DND-41 (cell line): ENCODE results near the gene SNAP47.

Experiments
- ATAC-seq: fragments of 200-7000 bp; cut with Tn5 transposase; 3 replicates; pipeline ENCODE4 v1.9.1; 2021; ENCODE audit warnings: low read depth; ENCODE audit not compliant: insufficient read depth
- DNase-seq: peaks from one replicate; pipeline ENCODE4 v3.0.0-alpha.2; 2020
- H2AFZ ChIP-seq: 2 replicates; pipeline ENCODE4 v1.6.0; 2012; ENCODE audit warnings: low read depth, low read length
- H3K27ac ChIP-seq: 2 replicates; pipeline ENCODE4 v1.5.1; 2012; ENCODE audit warnings: low read length, inconsistent platforms
- H3K27me3 ChIP-seq: fragments of 200-600 bp; sonication (generic); 2 replicates; pipeline ENCODE4 v1.6.0; 2012; ENCODE audit warnings: low read length, mild to moderate bottlenecking, inconsistent platforms; ENCODE audit not compliant: insufficient read depth, poor library complexity
- H3K36me3 ChIP-seq: 2 replicates; pipeline ENCODE4 v1.5.1; 2012; ENCODE audit warnings: low read length, inconsistent platforms; ENCODE audit not compliant: insufficient read depth
- H3K4me1 ChIP-seq: 2 replicates; pipeline ENCODE4 v1.5.1; 2012; ENCODE audit warnings: mild to moderate bottlenecking, low read length; ENCODE audit not compliant: insufficient read depth
- H3K4me2 ChIP-seq: 2 replicates; pipeline ENCODE4 v1.6.0; 2012; ENCODE audit warnings: mild to moderate bottlenecking, moderate library complexity, low read length, inconsistent platforms; ENCODE audit not compliant: insufficient read depth
- H3K4me3 ChIP-seq, 2 experiments: fragments of 200-600 bp in 1 of 2; shearing (Covaris generic) in 1 of 2; 2 replicates each; pipeline ENCODE4 v1.5.1; 2012 to 2016; ENCODE audit warnings: inconsistent platforms in 2 of 2, low read length in 2 of 2, mild to moderate bottlenecking in 2 of 2, low read depth in 1 of 2, moderate library complexity in 1 of 2
- H3K79me2 ChIP-seq: 2 replicates; pipeline ENCODE4 v1.6.0; 2012; ENCODE audit warnings: low read length, inconsistent platforms; ENCODE audit not compliant: insufficient read depth
- H3K9ac ChIP-seq: 2 replicates; pipeline ENCODE4 v1.6.0; 2012; ENCODE audit warnings: low read depth, mild to moderate bottlenecking, inconsistent platforms, low read length, moderate library complexity
- H3K9me3 ChIP-seq: 2 replicates; pipeline ENCODE4 v1.5.1; 2012; ENCODE audit warnings: low read length, moderate library complexity, mild to moderate bottlenecking, inconsistent platforms; ENCODE audit not compliant: insufficient read depth, severe bottlenecking
- H4K20me1 ChIP-seq: 2 replicates; pipeline ENCODE4 v1.6.0; 2012; ENCODE audit warnings: low read length; ENCODE audit not compliant: insufficient read depth
- CTCF ChIP-seq: IDR thresholded peaks from 2 replicates; pipeline ENCODE4 v1.5.1; 2012; ENCODE audit warnings: borderline replicate concordance, low read length, moderate library complexity, mild to moderate bottlenecking; ENCODE audit not compliant: poor library complexity, severe bottlenecking; ENCODE audit errors: extremely low read depth
- EZH2 ChIP-seq: IDR thresholded peaks from 3 replicates; pipeline ENCODE4 v1.6.1; 2012; ENCODE audit warnings: borderline replicate concordance, low read depth, mild to moderate bottlenecking, moderate library complexity, low read length, inconsistent platforms; ENCODE audit not compliant: severe bottlenecking

Gene SNAP47

GRCh38 chr1:227733309-227733705 lies 1.9 kb upstream of the SNAP47 start:
- Histone ChIP-seq H3K4me2 (peak overlapping the region; percentile 99), H3K27ac (no peak overlapping the region)
- ATAC-seq = no peak

GRCh38 chr1:227733751-227734545 lies 1.3 kb upstream of the SNAP47 start:
- Histone ChIP-seq H3K9ac (peak overlapping the region; percentile 96), H3K4me2 (peak overlapping the region; percentile 99), H3K4me1 (peaks cover 50% of the 10 kb centered on the region), H2AFZ (peak overlapping the region; percentile 94; the same call in 1 of the 2 replicates), H3K36me3 (peaks cover 40% of the 10 kb centered on the region), H3K9me3 (no peaks in the 10 kb centered on the region), H3K79me2 (peaks cover 65% of the 10 kb centered on the region), H3K27ac (peak overlapping the region; percentile 86), H4K20me1 (peaks cover 53% of the 10 kb centered on the region), H3K4me3 (peak overlapping the region; percentile 88 to 95; a peak in 3 of 4 replicates), H3K27me3 (no peaks in the 10 kb centered on the region)
- TF ChIP-seq CTCF = no peak
- TF ChIP-seq EZH2 = no peak
- ATAC-seq = no peak
- DNase-seq = no peak

More at GRCh38 chr1:227733309-227733705, 1.9 kb upstream of the SNAP47 start:
- H2AFZ ChIP-seq = no peak overlapping the region
- H3K9ac ChIP-seq = peak overlapping the region; percentile 96; the same call in 1 of the 2 replicates
- peaks cover 58% of the 10 kb centered on the region for H3K79me2 ChIP-seq
- peaks cover 37% of the 10 kb centered on the region for H3K36me3 ChIP-seq
- no peak for DNase-seq
- H3K4me1 ChIP-seq = peaks cover 56% of the 10 kb centered on the region
- no peak for TF ChIP-seq EZH2
- TF ChIP-seq CTCF = no peak
- H3K4me3 ChIP-seq = peak overlapping the region in 1 of 2 experiments; percentile 88; a peak in 1 of 4 replicates
- H3K27me3 ChIP-seq = no peaks in the 10 kb centered on the region
- no peaks in the 10 kb centered on the region for H3K9me3 ChIP-seq
- peaks cover 50% of the 10 kb centered on the region for H4K20me1 ChIP-seq

- Histone ChIP-seq H4K20me1 (peaks cover 59% of the 10 kb centered on the region), H3K36me3 (peaks cover 43% of the 10 kb centered on the region), H3K79me2 (peaks cover 70% of the 10 kb centered on the region), H2AFZ (peak overlapping the region; percentile 94), H3K4me3 (peak overlapping the region; percentile 88 to 95; a peak in 3 of 4 replicates), H3K27ac (peak overlapping the region; percentile 86), H3K9ac (peak overlapping the region; percentile 96), H3K9me3 (no peaks in the 10 kb centered on the region), H3K27me3 (no peaks in the 10 kb centered on the region), H3K4me2 (peak overlapping the region; percentile 99), H3K4me1 (peaks cover 44% of the 10 kb centered on the region)
- DNase-seq = no peak
- no peak for TF ChIP-seq EZH2
- no peak; the same call in 2 of the 3 replicates for ATAC-seq
These were observed 734 bp upstream of the SNAP47 start for GRCh38 chr1:227734546-227734855.
